K562 (cell line): ENCODE data around the gene TJAP1. TPM values are rescaled to one million over a fixed set of nuclear protein-coding genes. Genes with fewer than 3 reads are reported as not detected.

Experiments used
- ATAC-seq: fragments of 200-7000 bp; cut with Tn5 transposase; 3 replicates; pipeline ENCODE4 v1.9.1; 2020; ENCODE audit warnings: moderate library complexity
- BruUV-seq: library from RNA; stranded (reverse); fragments of 400-500 nt; replicated peaks from 2 replicates; lab custom pipeline; 2021; lab: Mats Ljungman, UMichigan
- CTCF ChIA-PET: fragments of 300-600 bp; formaldehyde crosslinking; extraction: SDS; loops from one replicate; lab custom pipeline; 2021; ENCODE audit warnings: low intra/inter-chr PET ratio; lab: Yijun Ruan, JAX
- POLR2A ChIA-PET: fragments of 300-600, 350-650 bp; sonication (Branson Sonifier 250); formaldehyde crosslinking; extraction: SDS; loops from one replicate; lab custom pipeline; 2021; ENCODE audit warnings: antibody characterized with exemption, inconsistent platforms; lab: Yijun Ruan, JAX
- DNase-seq, 4 experiments: peaks; one replicate each; pipeline versions ENCODE4 v3.0.0 to v3.0.0-alpha.2; 2011 to 2018; ENCODE audit warnings: low spot score in 3 of 4, mixed read lengths in 3 of 4; ENCODE audit errors: extremely low read depth in 1 of 4
- FAIRE-seq: peaks from 2 replicates; lab custom pipeline; 2011; peaks lifted over from hg19 to GRCh38; lab: Jason Lieb, UNC
- H2AFZ ChIP-seq: 2 replicates; pipeline ENCODE4 v1.6.0; 2011; ENCODE audit warnings: low read depth, low read length, control low read depth, inconsistent platforms
- H3K27ac ChIP-seq: fragments of 200-600 bp; 3 replicates; pipeline ENCODE4 v1.8.0; 2011; ENCODE audit warnings: low read depth, mild to moderate bottlenecking, control low read depth, inconsistent platforms, low read length, moderate library complexity, mixed read lengths; ENCODE audit errors: extremely low read depth
- H3K27me3 ChIP-seq, 2 experiments: fragments of 300-600 bp in 1 of 2; 2 replicates in 1 of 2; 3 replicates in 1 of 2; pipeline versions ENCODE4 v1.6.0 to v1.8.0; 2011; ENCODE audit warnings: inconsistent platforms in 2 of 2, low read length in 2 of 2, mild to moderate bottlenecking in 1 of 2, mixed read lengths in 1 of 2, moderate library complexity in 1 of 2; ENCODE audit not compliant: control insufficient read depth in 2 of 2, insufficient read depth in 2 of 2
- H3K36me3 ChIP-seq: fragments of 300-600 bp; 3 replicates; pipeline ENCODE4 v1.8.0; 2011; ENCODE audit warnings: mild to moderate bottlenecking, low read length, inconsistent platforms; ENCODE audit not compliant: control insufficient read depth, insufficient read depth
- H3K4me1 ChIP-seq, 2 experiments: fragments of 200-600 bp in 1 of 2; replicated peaks in 1 of 2; 2 replicates in 1 of 2; 3 replicates in 1 of 2; pipeline versions ENCODE4 v1.5.1 to v1.8.0; 2011; ENCODE audit warnings: inconsistent platforms in 2 of 2, low read length in 2 of 2, mild to moderate bottlenecking in 1 of 2, mixed read lengths in 1 of 2, moderate library complexity in 1 of 2; ENCODE audit not compliant: control insufficient read depth in 2 of 2, insufficient read depth in 2 of 2
- H3K4me2 ChIP-seq: 2 replicates; pipeline ENCODE4 v1.6.1; 2011; ENCODE audit warnings: low read length, control low read depth, inconsistent platforms, mixed read lengths; ENCODE audit not compliant: insufficient read depth
- H3K4me3 ChIP-seq: fragments of 200-600 bp; sonication (generic), shearing (Covaris generic); 2 replicates; pipeline ENCODE4 v1.5.1; 2016; ENCODE audit warnings: control low read depth, inconsistent platforms
- H3K79me2 ChIP-seq: fragments of 200-600 bp; 3 replicates; pipeline ENCODE4 v1.8.0; 2011; ENCODE audit warnings: low read length, inconsistent platforms; ENCODE audit not compliant: control insufficient read depth, insufficient read depth
- H3K9ac ChIP-seq, 2 experiments: 2 replicates each; pipeline versions ENCODE4 v1.6.0 to v1.6.1; 2011; ENCODE audit warnings: low read depth in 2 of 2, low read length in 2 of 2, control low read depth in 1 of 2, inconsistent platforms in 1 of 2, mild to moderate bottlenecking in 1 of 2, mixed read lengths in 1 of 2; ENCODE audit not compliant: insufficient read depth in 1 of 2
- H3K9me1 ChIP-seq: one replicate; pipeline ENCODE4 v1.6.0; 2011; ENCODE audit warnings: inconsistent platforms, mild to moderate bottlenecking, low read length, moderate library complexity; ENCODE audit not compliant: control insufficient read depth, insufficient read depth
- H3K9me3 ChIP-seq: replicated peaks from 2 replicates; pipeline ENCODE4 v1.5.1; 2011; ENCODE audit warnings: low read depth, low read length, inconsistent platforms; ENCODE audit not compliant: control insufficient read depth, insufficient read depth
- H4K20me1 ChIP-seq: replicated peaks from 2 replicates; pipeline ENCODE4 v1.6.1; 2011; ENCODE audit warnings: low read length, inconsistent platforms, mixed read lengths; ENCODE audit not compliant: control insufficient read depth, insufficient read depth
- KDM1A ChIP-seq, 2 experiments: fragments of 450-650 bp; IDR thresholded peaks; 2 replicates each; pipeline ENCODE4 v1.6.1; 2016; ENCODE audit warnings: mild to moderate bottlenecking in 2 of 2
- MTF1 ChIP-seq: fragments of 250-450 bp; sonication (Bioruptor Pico); IDR thresholded peaks from 2 replicates; pipeline ENCODE4 v1.9.0; 2021; ENCODE audit warnings: moderate library complexity, mild to moderate bottlenecking, inconsistent platforms, borderline replicate concordance
- POLR2B ChIP-seq: fragments of 450-650 bp; IDR thresholded peaks from 2 replicates; pipeline ENCODE4 v1.6.1; 2018; ENCODE audit warnings: low read depth; ENCODE audit not compliant: partially characterized antibody
- ZNF695 ChIP-seq: fragments of 450-650 bp; formaldehyde crosslinking; IDR thresholded peaks from 2 replicates; pipeline ENCODE4 v1.4.0; 2020; ENCODE audit warnings: mild to moderate bottlenecking, moderate library complexity
- ZNF764 ChIP-seq: fragments of 250-450 bp; sonication (Bioruptor Pico); IDR thresholded peaks from 2 replicates; pipeline ENCODE4 v1.4.0; 2020; ENCODE audit warnings: low read depth, mild to moderate bottlenecking, moderate library complexity
- WGBS: fragments of 100-300 bp; shearing (Covaris generic); methylation state at CpG from one replicate; pipeline ENCODE4 v1.1.6; 2016; ENCODE audit warnings: low coverage, mixed read lengths; ENCODE audit not compliant: insufficient coverage; ENCODE audit errors: missing lambda C conversion rate; 5-methylcytosine and 5-hydroxymethylcytosine counted together
- in situ Hi-C: fragments of 300-500 bp; cut with MboI; formaldehyde crosslinking; loops from 4 replicates; pipeline ENCODE4 v1.15.0; 2018; ENCODE audit warnings: inconsistent platforms, mixed read lengths
- intact Hi-C: fragments of 100-400 bp; cut with micrococcal nuclease; formaldehyde crosslinking; loops from 2 replicates; pipeline ENCODE4 v1.14.2; 2022
- polyA plus RNA-seq, 8 experiments: library from polyadenylated mRNA; depleted of rRNA in 4 of 8; stranded (reverse) in 5 of 8; unstranded in 3 of 8; fragments of >200 nt; fragmentation: Nextera tagmentation in 2 of 8; fragmentation: Illumina TruSeq in 1 of 8; extraction: Ambion mirVana in 2 of 8; extraction: Trizol in 1 of 8; gene quantifications; 2 replicates each; pipeline versions ENCODE4 v1.2.1 to v1.2.3, GENCODE V29; 2011 to 2014; ENCODE audit warnings: inconsistent platforms in 1 of 8, missing spikeins in 1 of 8
- total RNA-seq, 7 experiments: library from RNA; depleted of rRNA in 6 of 7; stranded (reverse); fragments of >200 nt in 6 of 7; fragmentation: Illumina TruSeq in 2 of 7; extraction: Trizol in 2 of 7; gene quantifications; 2 replicates each; pipeline versions ENCODE4 v1.2.1 to v1.2.3, GENCODE V29; 2011 to 2021; ENCODE audit warnings: low replicate concordance in 1 of 7

TJAP1 gene
- total and polyA plus RNA-seq, 9 of the 15 experiments (the other 6 are each of a cell fraction or from before 2014, with no cell fraction given) = 0.06 to 35.8 (median 16.2) TPM

DNA sequence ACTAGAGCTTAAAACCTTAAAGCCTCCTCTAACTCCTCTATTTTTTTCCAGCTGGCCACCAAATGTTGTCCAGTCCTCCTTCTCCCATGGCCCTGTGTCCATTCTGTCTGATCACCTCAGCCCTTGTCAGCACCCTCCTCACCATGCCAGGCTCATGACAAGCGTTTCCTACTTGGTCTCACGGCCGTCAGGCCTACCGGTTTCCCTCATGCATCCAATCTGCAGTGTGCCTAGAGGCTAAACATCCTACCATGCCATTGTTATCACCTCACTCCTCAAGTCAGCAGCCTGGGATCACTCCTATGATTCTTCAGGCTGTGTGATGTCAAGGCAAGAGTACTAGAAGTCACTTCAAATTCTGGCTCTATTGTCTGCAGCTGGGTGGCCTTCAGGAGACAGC, 9.6 kb upstream of the TJAP1 start:
- no peak for DNase-seq
- Histone ChIP-seq H3K4me1 (no peaks in the 10 kb centered on the region; a peak in 2 of 5 replicates), H3K27ac (no peak overlapping the region), H3K27me3 (peaks cover 4 to 5% of the 10 kb centered on the region in 2 experiments; a peak in 2 of 5 replicates), H3K36me3 (no peaks in the 10 kb centered on the region), H3K79me2 (no peaks in the 10 kb centered on the region), H2AFZ (peak overlapping the region; percentile 37; the same call in 1 of the 2 replicates), H4K20me1 (no peaks in the 10 kb centered on the region), H3K9me1 (no peaks in the 10 kb centered on the region), H3K9me3 (no peaks in the 10 kb centered on the region), H3K4me3 (no peak overlapping the region), H3K4me2 (no peak overlapping the region), H3K9ac (peak overlapping the region in 1 of 2 experiments; percentile 29; a peak in 1 of 4 replicates)
- FAIRE-seq = no peak
- WGBS = 8% methylated on average over 4 of the region's 4 CpGs
- in situ Hi-C loops = no loop called here
- TF ChIP-seq ZNF764 (CRISPR knock-in tag) = no peak
- TF ChIP-seq KDM1A (IDR thresholded peaks at IDR 0.05) = no peak
- TF ChIP-seq ZNF695 = no peak
- no peak; the same call in 1 of the 3 replicates for ATAC-seq
- ChIA-PET POLR2A (interaction anchor here (1.6 kb wide), 1 partner anchor 10 kb away, joined by 5 read pairs; the partner anchor contains the start of gene TJAP1), CTCF (no interaction called here)
- no TSS peak for BruUV-seq
- intact Hi-C loops = no loop called here

DNA sequence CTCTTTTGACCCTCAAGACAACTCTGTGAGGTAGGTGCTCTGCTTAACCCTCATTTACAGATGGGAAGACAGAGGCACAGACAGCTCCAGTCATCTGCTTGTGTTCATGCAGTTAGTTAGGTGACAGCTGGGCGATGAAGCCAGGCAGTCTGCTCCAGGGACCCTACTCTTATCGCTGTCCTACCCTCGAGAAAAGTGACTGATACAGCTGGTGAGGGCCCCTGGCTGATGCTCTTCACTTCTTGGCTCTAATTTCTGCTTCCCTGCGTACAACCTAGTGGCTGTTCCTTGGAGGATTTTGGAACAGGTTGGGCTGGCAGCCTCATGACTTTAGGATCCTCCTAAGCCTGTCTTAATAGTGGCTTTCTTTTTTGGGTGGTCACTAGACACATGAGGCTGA, 9.1 kb upstream of the TJAP1 start:
- POLR2A ChIA-PET = interaction anchor here (1.6 kb wide), 1 partner anchor 10 kb away, joined by 5 read pairs; the partner anchor contains the start of gene TJAP1
- no peak for DNase-seq
- peak; percentile 30 for ATAC-seq
- in situ Hi-C loops (no loop called here), intact Hi-C loops (no loop called here)
- H3K9me3 ChIP-seq = no peaks in the 10 kb centered on the region
- H3K36me3 ChIP-seq = no peaks in the 10 kb centered on the region
- H3K9me1 ChIP-seq = no peaks in the 10 kb centered on the region
- H3K4me2 ChIP-seq = no peak overlapping the region
- H3K79me2 ChIP-seq = no peaks in the 10 kb centered on the region
- no peaks in the 10 kb centered on the region for H4K20me1 ChIP-seq
- H3K9ac ChIP-seq = peak overlapping the region in 1 of 2 experiments; percentile 31; a peak in 1 of 4 replicates
- WGBS = 15% methylated on average over 4 of the region's 4 CpGs
- peaks cover under 1 to 4% of the 10 kb centered on the region in 2 experiments; a peak in 2 of 5 replicates for H3K27me3 ChIP-seq
- BruUV-seq = no TSS peak
- H3K4me3 ChIP-seq = no peak overlapping the region
- CTCF ChIA-PET = no interaction called here
- H3K4me1 ChIP-seq = no peaks in the 10 kb centered on the region; a peak in 2 of 5 replicates
- H3K27ac ChIP-seq = no peak overlapping the region
- no peak for TF ChIP-seq POLR2B
- TF ChIP-seq MTF1 (CRISPR knock-in tag) = no peak
- peak; percentile 42 for FAIRE-seq
- peak overlapping the region; percentile 37; the same call in 1 of the 2 replicates for H2AFZ ChIP-seq
